HEK293 (cell line): ENCODE measurements around the gene UBE2Q2.
A peak's percentile ranks its signal among the peaks of the same experiment; 100 is the strongest.

Source experiments
- CTCF ChIA-PET: fragments of 350-600 bp; formaldehyde crosslinking; extraction: SDS; loops from one replicate; lab custom pipeline; 2021; ENCODE audit warnings: antibody characterized with exemption; lab: Yijun Ruan, JAX
- POLR2A ChIA-PET: fragments of 300-600 bp; formaldehyde crosslinking; extraction: SDS; loops from one replicate; lab custom pipeline; 2020; ENCODE audit warnings: antibody characterized with exemption, inconsistent platforms; lab: Yijun Ruan, JAX
- H3K27ac ChIP-seq: fragments of 200-500 bp; sonication (Bioruptor generic); 2 replicates; pipeline ENCODE4 v1.5.1; 2014; ENCODE audit warnings: low read depth, low read length, control low read depth, inconsistent platforms; ENCODE audit errors: extremely low read depth
- H3K36me3 ChIP-seq, 2 experiments: fragments of 200-500 bp in 1 of 2; sonication (Bioruptor generic) in 1 of 2; 1 replicate in 1 of 2; 2 replicates in 1 of 2; pipeline ENCODE4 v1.5.1; 2014 to 2017; ENCODE audit warnings: inconsistent platforms in 2 of 2, low read length in 2 of 2; ENCODE audit not compliant: control insufficient read depth in 2 of 2, insufficient read depth in 1 of 2
- H3K4me1 ChIP-seq: fragments of 200-500 bp; sonication (Bioruptor generic); 2 replicates; pipeline ENCODE4 v1.5.1; 2014; ENCODE audit warnings: mild to moderate bottlenecking, low read length, inconsistent platforms; ENCODE audit not compliant: control insufficient read depth, insufficient read depth
- H3K4me3 ChIP-seq: 2 replicates; pipeline ENCODE4 v1.5.1; 2011; ENCODE audit warnings: low read depth, mild to moderate bottlenecking, control low read depth, low read length, moderate library complexity
- H3K9me3 ChIP-seq: fragments of 200-500 bp; sonication (Bioruptor generic); 2 replicates; pipeline ENCODE4 v1.5.1; 2014; ENCODE audit warnings: low read depth, low read length, inconsistent platforms; ENCODE audit not compliant: control insufficient read depth, insufficient read depth
- HOXC10 ChIP-seq: sonication (generic); formaldehyde crosslinking; IDR thresholded peaks from 2 replicates; pipeline ENCODE4 v1.8.1; 2023; ENCODE audit warnings: mild to moderate bottlenecking, missing genetic modification reagents
- KLF1 ChIP-seq: fragments of 450-650 bp; formaldehyde crosslinking; IDR thresholded peaks from 2 replicates; pipeline ENCODE4 v1.5.1; 2016; ENCODE audit warnings: missing biosample characterization, missing genetic modification characterization
- KLF9 ChIP-seq: fragments of 450-650 bp; formaldehyde crosslinking; IDR thresholded peaks from 2 replicates; pipeline ENCODE4 v1.5.1; 2016; ENCODE audit warnings: missing biosample characterization, missing genetic modification characterization, low read depth
- SCRT1 ChIP-seq: fragments of 450-650 bp; formaldehyde crosslinking; IDR thresholded peaks from 2 replicates; pipeline ENCODE4 v1.5.1; 2016; ENCODE audit warnings: missing biosample characterization, missing genetic modification characterization, borderline replicate concordance
- SCRT2 ChIP-seq: fragments of 450-650 bp; formaldehyde crosslinking; IDR thresholded peaks from 2 replicates; pipeline ENCODE4 v1.5.1; 2016; ENCODE audit warnings: missing biosample characterization, missing genetic modification characterization
- SP2 ChIP-seq: fragments of 450-650 bp; formaldehyde crosslinking; IDR thresholded peaks from 2 replicates; pipeline ENCODE4 v1.5.1; 2016; ENCODE audit warnings: missing biosample characterization, missing genetic modification characterization
- ZBTB8A ChIP-seq: fragments of 450-650 bp; formaldehyde crosslinking; IDR thresholded peaks from 2 replicates; pipeline ENCODE4 v1.5.1; 2016; ENCODE audit warnings: missing biosample characterization, missing genetic modification characterization
- ZNF19 ChIP-seq: fragments of 450-650 bp; formaldehyde crosslinking; IDR thresholded peaks from 2 replicates; pipeline ENCODE4; 2016; ENCODE audit warnings: missing biosample characterization, missing genetic modification characterization, low read depth
- ZNF23 ChIP-seq: fragments of 450-650 bp; formaldehyde crosslinking; IDR thresholded peaks from 2 replicates; pipeline ENCODE4 v1.5.1; 2016; ENCODE audit warnings: missing biosample characterization, missing genetic modification characterization, borderline replicate concordance
- ZNF311 ChIP-seq: fragments of 450-650 bp; formaldehyde crosslinking; IDR thresholded peaks from 2 replicates; pipeline ENCODE4 v1.5.1; 2017; ENCODE audit warnings: missing biosample characterization, missing genetic modification characterization, borderline replicate concordance
- ZNF571 ChIP-seq: fragments of 450-650 bp; formaldehyde crosslinking; IDR thresholded peaks from 2 replicates; pipeline ENCODE4 v1.5.0; 2017; ENCODE audit warnings: missing biosample characterization, missing genetic modification characterization
- ZNF747 ChIP-seq: fragments of 450-650 bp; formaldehyde crosslinking; IDR thresholded peaks from 2 replicates; pipeline ENCODE4 v1.5.1; 2016; ENCODE audit warnings: missing biosample characterization, missing genetic modification characterization
- ZNF837 ChIP-seq: fragments of 450-650 bp; formaldehyde crosslinking; IDR thresholded peaks from 2 replicates; pipeline ENCODE4 v1.5.1; 2016; ENCODE audit warnings: missing biosample characterization, missing genetic modification characterization
- ZSCAN23 ChIP-seq: fragments of 450-650 bp; formaldehyde crosslinking; IDR thresholded peaks from 2 replicates; pipeline ENCODE4 v1.5.1; 2016; ENCODE audit warnings: missing biosample characterization, missing genetic modification characterization
- TF ChIP-seq, protein P1 (sequence below): fragments of 450-650 bp; formaldehyde crosslinking; IDR thresholded peaks from 2 replicates; pipeline ENCODE4 v1.5.1; 2016; ENCODE audit warnings: missing biosample characterization, missing genetic modification characterization
- TF ChIP-seq, protein P2 (sequence below): fragments of 450-650 bp; IDR thresholded peaks from 2 replicates; pipeline ENCODE4 v1.5.1; 2018; ENCODE audit warnings: missing biosample characterization, mild to moderate bottlenecking, missing genetic modification characterization
- TF ChIP-seq, protein P3 (sequence below): fragments of 450-650 bp; formaldehyde crosslinking; IDR thresholded peaks from 2 replicates; pipeline ENCODE4 v1.5.1; 2016; ENCODE audit warnings: missing biosample characterization, missing genetic modification characterization
- TF ChIP-seq, protein P4 (sequence below): fragments of 450-650 bp; formaldehyde crosslinking; IDR thresholded peaks from 2 replicates; pipeline ENCODE4 v1.5.1; 2016; ENCODE audit warnings: missing biosample characterization, missing genetic modification characterization, borderline replicate concordance

Gene UBE2Q2

DNA sequence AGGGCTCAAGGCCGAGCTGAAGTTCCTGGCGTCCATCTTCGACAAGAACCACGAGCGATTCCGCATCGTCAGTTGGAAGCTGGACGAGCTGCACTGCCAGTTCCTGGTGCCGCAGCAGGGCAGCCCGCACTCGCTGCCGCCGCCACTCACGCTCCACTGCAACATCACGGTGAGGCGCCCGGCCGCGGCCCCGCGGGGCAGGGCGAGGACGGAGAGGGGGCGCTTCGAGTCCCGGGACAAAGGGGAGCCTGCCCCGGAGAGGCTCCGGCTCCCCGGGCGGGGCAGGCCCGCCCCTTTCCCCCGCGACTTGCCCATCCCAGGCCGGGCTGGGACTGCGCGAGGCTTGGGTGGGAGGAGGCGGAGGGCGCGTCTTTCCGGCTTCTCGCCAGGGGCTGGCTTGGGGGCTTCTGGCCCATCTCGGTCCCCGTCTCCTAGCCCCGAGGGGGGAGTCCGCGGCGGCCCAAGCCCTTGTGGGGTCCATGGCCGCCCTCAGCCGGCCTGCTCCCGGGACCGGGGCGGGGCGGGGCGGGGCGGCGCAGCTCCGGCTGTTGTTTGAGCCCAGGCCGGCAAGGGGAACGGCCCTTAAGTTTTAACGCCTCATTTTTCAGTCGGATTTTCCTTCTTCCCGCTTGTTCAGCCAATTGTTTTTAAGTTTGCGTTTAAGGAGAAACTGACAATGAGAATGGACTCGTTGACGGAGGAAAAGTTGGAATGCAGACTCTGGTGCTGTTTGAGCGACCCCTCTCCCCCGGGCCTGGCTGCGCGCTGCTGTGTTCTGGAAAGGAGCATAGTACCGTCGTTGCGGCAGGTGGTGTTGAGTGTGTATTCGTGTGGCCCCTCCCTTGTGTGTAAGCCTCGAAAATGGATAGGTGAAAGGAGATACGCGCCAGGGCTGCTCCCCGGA is 683 bp downstream of the UBE2Q2 start (continued):
- TF ChIP-seq, protein P1, sequence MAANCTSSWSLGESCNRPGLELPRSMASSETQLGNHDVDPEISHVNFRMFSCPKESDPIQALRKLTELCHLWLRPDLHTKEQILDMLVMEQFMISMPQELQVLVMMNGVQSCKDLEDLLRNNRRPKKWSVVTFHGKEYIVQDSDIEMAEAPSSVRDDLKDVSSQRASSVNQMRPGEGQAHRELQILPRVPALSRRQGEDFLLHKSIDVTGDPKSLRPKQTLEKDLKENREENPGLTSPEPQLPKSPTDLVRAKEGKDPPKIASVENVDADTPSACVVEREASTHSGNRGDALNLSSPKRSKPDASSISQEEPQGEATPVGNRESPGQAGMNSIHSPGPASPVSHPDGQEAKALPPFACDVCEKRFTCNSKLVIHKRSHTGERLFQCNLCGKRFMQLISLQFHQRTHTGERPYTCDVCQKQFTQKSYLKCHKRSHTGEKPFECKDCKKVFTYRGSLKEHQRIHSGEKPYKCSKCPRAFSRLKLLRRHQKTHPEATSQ (tag by site-specific recombination): 0 out of 2 replicates have a peak, but pooled peaks have one; percentile 22

DNA sequence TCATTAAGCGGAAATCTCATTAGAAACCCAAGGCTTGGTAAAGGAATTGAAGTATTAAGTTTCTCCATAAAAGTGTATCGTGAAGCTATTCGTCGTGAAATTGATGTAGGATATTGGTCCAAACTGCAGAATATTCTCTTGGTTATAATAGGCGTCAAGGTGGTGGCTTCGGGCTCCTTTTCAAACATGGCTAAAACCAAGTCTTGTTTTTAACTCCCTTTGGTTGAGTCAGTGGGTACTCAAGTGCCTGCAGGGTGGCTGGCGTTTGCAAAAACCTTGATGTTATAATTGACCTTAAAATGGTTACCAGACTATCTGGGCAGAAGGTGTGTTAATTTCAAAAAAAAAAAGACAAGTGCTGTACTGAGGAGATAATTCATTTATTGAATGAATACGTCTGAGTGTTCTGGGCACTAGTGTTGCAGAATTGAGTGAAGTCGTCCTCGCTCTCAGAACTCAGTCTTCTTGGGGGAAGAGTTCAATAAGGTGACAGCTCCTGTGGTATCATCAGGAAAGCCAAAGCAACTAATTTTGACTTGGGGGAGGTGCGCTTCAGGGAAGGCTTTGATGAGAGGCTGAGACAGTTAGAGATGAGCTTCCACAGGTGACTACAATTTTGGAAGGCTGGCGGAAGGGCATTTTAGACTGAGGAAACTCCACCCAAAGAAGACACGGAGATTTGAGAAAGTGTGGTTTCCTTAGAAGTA is 1.5 kb downstream of the UBE2Q2 start:
- Histone ChIP-seq H3K4me3 (peak overlapping the region; percentile 86), H3K27ac (peak overlapping the region; percentile 93; the same call in 1 of the 2 replicates), H3K9me3 (no peaks in the 10 kb centered on the region), H3K36me3 (no peaks in the 10 kb centered on the region), H3K4me1 (peaks cover 38% of the 10 kb centered on the region)
- ChIA-PET POLR2A (interaction anchor here (1.1 kb wide), 1 partner anchor 21 kb away, joined by 3 read pairs; no protein-coding TSS in a partner anchor), CTCF (interaction anchor here (0.6 to 0.9 kb wide), 3 partner anchors 28 to 799 kb away, joined by 3 read pairs; no protein-coding TSS in a partner anchor)
- TF ChIP-seq SCRT1 (tag by site-specific recombination) (peak; percentile 10; the same call in 1 of the 2 replicates), SP2 (tag by site-specific recombination) (no peak), SCRT2 (tag by site-specific recombination) (0 out of 2 replicates have a peak, but pooled peaks have one; percentile 17), KLF1 (no peak), ZNF23 (no peak)

DNA sequence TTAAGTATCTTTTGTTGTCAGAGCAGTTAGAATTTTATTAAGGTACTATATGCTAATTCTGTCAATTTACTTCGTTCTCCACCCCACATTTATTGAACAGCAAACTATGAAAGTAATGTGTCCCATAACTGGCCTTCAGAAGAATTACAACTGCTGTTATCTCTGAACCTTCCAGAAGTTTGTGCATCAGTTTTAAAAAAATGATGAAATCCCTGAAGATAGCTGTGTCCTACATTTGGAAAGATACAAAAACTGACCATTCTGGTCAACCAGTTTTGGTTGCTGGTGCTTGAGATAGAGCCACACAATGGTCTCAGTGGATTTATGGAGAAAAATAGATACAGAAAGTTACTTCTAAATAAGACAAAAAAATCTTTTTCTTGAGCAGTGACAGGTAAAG is 5.9 kb downstream of the UBE2Q2 start:
- H3K4me3 ChIP-seq: no peak overlapping the region
- ChIA-PET POLR2A (no interaction called here), CTCF (no interaction called here)
- H3K4me1 ChIP-seq: peaks cover 38% of the 10 kb centered on the region
- no peaks in the 10 kb centered on the region for H3K9me3 ChIP-seq
- peaks cover 0 to 4% of the 10 kb centered on the region in 2 experiments; a peak in 1 of 3 replicates for H3K36me3 ChIP-seq
- H3K27ac ChIP-seq: no peak overlapping the region
- TF ChIP-seq, protein P2, sequence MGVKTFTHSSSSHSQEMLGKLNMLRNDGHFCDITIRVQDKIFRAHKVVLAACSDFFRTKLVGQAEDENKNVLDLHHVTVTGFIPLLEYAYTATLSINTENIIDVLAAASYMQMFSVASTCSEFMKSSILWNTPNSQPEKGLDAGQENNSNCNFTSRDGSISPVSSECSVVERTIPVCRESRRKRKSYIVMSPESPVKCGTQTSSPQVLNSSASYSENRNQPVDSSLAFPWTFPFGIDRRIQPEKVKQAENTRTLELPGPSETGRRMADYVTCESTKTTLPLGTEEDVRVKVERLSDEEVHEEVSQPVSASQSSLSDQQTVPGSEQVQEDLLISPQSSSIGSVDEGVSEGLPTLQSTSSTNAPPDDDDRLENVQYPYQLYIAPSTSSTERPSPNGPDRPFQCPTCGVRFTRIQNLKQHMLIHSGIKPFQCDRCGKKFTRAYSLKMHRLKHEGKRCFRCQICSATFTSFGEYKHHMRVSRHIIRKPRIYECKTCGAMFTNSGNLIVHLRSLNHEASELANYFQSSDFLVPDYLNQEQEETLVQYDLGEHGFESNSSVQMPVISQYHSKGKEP (tag by site-specific recombination): no peak
- TF ChIP-seq ZNF571 (no peak), KLF9 (no peak), ZSCAN23 (no peak), ZNF837 (tag by site-specific recombination) (no peak), ZNF19 (no peak), ZNF747 (tag by site-specific recombination) (no peak), ZBTB8A (tag by site-specific recombination) (no peak), HOXC10 (no peak), ZNF311 (tag by site-specific recombination) (no peak)
- TF ChIP-seq, protein P3, sequence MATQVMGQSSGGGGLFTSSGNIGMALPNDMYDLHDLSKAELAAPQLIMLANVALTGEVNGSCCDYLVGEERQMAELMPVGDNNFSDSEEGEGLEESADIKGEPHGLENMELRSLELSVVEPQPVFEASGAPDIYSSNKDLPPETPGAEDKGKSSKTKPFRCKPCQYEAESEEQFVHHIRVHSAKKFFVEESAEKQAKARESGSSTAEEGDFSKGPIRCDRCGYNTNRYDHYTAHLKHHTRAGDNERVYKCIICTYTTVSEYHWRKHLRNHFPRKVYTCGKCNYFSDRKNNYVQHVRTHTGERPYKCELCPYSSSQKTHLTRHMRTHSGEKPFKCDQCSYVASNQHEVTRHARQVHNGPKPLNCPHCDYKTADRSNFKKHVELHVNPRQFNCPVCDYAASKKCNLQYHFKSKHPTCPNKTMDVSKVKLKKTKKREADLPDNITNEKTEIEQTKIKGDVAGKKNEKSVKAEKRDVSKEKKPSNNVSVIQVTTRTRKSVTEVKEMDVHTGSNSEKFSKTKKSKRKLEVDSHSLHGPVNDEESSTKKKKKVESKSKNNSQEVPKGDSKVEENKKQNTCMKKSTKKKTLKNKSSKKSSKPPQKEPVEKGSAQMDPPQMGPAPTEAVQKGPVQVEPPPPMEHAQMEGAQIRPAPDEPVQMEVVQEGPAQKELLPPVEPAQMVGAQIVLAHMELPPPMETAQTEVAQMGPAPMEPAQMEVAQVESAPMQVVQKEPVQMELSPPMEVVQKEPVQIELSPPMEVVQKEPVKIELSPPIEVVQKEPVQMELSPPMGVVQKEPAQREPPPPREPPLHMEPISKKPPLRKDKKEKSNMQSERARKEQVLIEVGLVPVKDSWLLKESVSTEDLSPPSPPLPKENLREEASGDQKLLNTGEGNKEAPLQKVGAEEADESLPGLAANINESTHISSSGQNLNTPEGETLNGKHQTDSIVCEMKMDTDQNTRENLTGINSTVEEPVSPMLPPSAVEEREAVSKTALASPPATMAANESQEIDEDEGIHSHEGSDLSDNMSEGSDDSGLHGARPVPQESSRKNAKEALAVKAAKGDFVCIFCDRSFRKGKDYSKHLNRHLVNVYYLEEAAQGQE (tag by site-specific recombination): no peak
- TF ChIP-seq, protein P4, sequence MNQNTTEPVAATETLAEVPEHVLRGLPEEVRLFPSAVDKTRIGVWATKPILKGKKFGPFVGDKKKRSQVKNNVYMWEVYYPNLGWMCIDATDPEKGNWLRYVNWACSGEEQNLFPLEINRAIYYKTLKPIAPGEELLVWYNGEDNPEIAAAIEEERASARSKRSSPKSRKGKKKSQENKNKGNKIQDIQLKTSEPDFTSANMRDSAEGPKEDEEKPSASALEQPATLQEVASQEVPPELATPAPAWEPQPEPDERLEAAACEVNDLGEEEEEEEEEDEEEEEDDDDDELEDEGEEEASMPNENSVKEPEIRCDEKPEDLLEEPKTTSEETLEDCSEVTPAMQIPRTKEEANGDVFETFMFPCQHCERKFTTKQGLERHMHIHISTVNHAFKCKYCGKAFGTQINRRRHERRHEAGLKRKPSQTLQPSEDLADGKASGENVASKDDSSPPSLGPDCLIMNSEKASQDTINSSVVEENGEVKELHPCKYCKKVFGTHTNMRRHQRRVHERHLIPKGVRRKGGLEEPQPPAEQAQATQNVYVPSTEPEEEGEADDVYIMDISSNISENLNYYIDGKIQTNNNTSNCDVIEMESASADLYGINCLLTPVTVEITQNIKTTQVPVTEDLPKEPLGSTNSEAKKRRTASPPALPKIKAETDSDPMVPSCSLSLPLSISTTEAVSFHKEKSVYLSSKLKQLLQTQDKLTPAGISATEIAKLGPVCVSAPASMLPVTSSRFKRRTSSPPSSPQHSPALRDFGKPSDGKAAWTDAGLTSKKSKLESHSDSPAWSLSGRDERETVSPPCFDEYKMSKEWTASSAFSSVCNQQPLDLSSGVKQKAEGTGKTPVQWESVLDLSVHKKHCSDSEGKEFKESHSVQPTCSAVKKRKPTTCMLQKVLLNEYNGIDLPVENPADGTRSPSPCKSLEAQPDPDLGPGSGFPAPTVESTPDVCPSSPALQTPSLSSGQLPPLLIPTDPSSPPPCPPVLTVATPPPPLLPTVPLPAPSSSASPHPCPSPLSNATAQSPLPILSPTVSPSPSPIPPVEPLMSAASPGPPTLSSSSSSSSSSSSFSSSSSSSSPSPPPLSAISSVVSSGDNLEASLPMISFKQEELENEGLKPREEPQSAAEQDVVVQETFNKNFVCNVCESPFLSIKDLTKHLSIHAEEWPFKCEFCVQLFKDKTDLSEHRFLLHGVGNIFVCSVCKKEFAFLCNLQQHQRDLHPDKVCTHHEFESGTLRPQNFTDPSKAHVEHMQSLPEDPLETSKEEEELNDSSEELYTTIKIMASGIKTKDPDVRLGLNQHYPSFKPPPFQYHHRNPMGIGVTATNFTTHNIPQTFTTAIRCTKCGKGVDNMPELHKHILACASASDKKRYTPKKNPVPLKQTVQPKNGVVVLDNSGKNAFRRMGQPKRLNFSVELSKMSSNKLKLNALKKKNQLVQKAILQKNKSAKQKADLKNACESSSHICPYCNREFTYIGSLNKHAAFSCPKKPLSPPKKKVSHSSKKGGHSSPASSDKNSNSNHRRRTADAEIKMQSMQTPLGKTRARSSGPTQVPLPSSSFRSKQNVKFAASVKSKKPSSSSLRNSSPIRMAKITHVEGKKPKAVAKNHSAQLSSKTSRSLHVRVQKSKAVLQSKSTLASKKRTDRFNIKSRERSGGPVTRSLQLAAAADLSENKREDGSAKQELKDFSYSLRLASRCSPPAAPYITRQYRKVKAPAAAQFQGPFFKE (tag by site-specific recombination): no peak
